HepG2 (cell line): ENCODE measurements around the gene PAK6. TPM values are rescaled to one million over a fixed set of nuclear protein-coding genes. Genes with fewer than 3 reads are reported as not detected.

Source experiments
- ATAC-seq: fragments of 200-7000 bp; cut with Tn5 transposase; 3 replicates; pipeline ENCODE4 v1.9.1; 2020; ENCODE audit warnings: mild to moderate bottlenecking, moderate library complexity
- BruUV-seq: library from RNA; stranded (reverse); fragments of 400-500 nt; replicated peaks from 2 replicates; lab custom pipeline; 2021; lab: Mats Ljungman, UMichigan
- CTCF ChIA-PET: fragments of 300-600 bp; formaldehyde crosslinking; extraction: SDS; loops from one replicate; lab custom pipeline; 2021; ENCODE audit warnings: low total read pairs, inconsistent platforms, low intra/inter-chr PET ratio; lab: Yijun Ruan, JAX
- POLR2A ChIA-PET: fragments of 350-600 bp; sonication (Branson Sonifier 250); formaldehyde crosslinking; loops from one replicate; lab custom pipeline; 2020; ENCODE audit warnings: antibody characterized with exemption, inconsistent platforms; lab: Yijun Ruan, JAX
- DNase-seq: peaks from one replicate; pipeline ENCODE4 v3.0.0-alpha.2; 2015; ENCODE audit warnings: low spot score
- FAIRE-seq: peaks from 3 replicates; lab custom pipeline; 2011; peaks lifted over from hg19 to GRCh38; lab: Jason Lieb, UNC
- H2AFZ ChIP-seq: one replicate; pipeline ENCODE4 v1.6.1; 2011; ENCODE audit warnings: low read length, inconsistent platforms
- H3K27ac ChIP-seq: fragments of 300-600 bp; 3 replicates; pipeline ENCODE4 v1.8.0; 2011; ENCODE audit warnings: mixed run types, mild to moderate bottlenecking, mixed read lengths, low read length, inconsistent platforms; ENCODE audit not compliant: insufficient read depth; ENCODE audit errors: extremely low read length
- H3K27me3 ChIP-seq, 2 experiments: fragments of 200-600 bp in 1 of 2; 2 replicates in 1 of 2; 3 replicates in 1 of 2; pipeline versions ENCODE4 v1.6.0 to v1.8.0; 2011; ENCODE audit warnings: low read length in 2 of 2, mild to moderate bottlenecking in 2 of 2, moderate library complexity in 2 of 2, inconsistent platforms in 1 of 2; ENCODE audit not compliant: insufficient read depth in 2 of 2, control insufficient read depth in 1 of 2
- H3K36me3 ChIP-seq, 2 experiments: fragments of 200-600 bp in 1 of 2; replicated peaks in 1 of 2; 2 replicates in 1 of 2; 3 replicates in 1 of 2; pipeline versions ENCODE4 v1.5.1 to v1.8.0; 2011; ENCODE audit warnings: low read length in 2 of 2, inconsistent platforms in 1 of 2; ENCODE audit not compliant: insufficient read depth in 2 of 2, control insufficient read depth in 1 of 2
- H3K4me1 ChIP-seq: 2 replicates; pipeline ENCODE4 v1.5.1; 2012; ENCODE audit warnings: low read length, inconsistent platforms; ENCODE audit not compliant: insufficient read depth
- H3K4me2 ChIP-seq: 2 replicates; pipeline ENCODE4 v1.6.0; 2011; ENCODE audit warnings: low read depth, low read length, inconsistent platforms
- H3K4me3 ChIP-seq, 3 experiments: fragments of 200-600 bp in 1 of 3; sonication (generic), shearing (Covaris generic) in 1 of 3; replicated peaks in 1 of 3; 2 replicates each; pipeline ENCODE4 v1.5.1; 2011 to 2016; ENCODE audit warnings: low read length in 3 of 3, inconsistent platforms in 2 of 3, low read depth in 2 of 3, mild to moderate bottlenecking in 2 of 3, control low read depth in 1 of 3, mixed read lengths in 1 of 3; ENCODE audit not compliant: insufficient read depth in 1 of 3
- H3K79me2 ChIP-seq: one replicate; pipeline ENCODE4 v1.6.1; 2011; ENCODE audit warnings: low read length, inconsistent platforms; ENCODE audit not compliant: insufficient read depth
- H3K9ac ChIP-seq: 2 replicates; pipeline ENCODE4 v1.6.0; 2011; ENCODE audit warnings: mild to moderate bottlenecking, low read depth, low read length, inconsistent platforms; ENCODE audit not compliant: insufficient read depth
- H3K9me3 ChIP-seq: 2 replicates; pipeline ENCODE4 v1.5.1; 2012; ENCODE audit warnings: mild to moderate bottlenecking, low read length
- H4K20me1 ChIP-seq: 2 replicates; pipeline ENCODE4 v1.6.0; 2011; ENCODE audit warnings: inconsistent platforms, mild to moderate bottlenecking, low read length, moderate library complexity; ENCODE audit not compliant: insufficient read depth
- CENPX ChIP-seq: sonication (generic); formaldehyde crosslinking; IDR thresholded peaks from 2 replicates; pipeline ENCODE4 v1.9.0; 2021; ENCODE audit warnings: mild to moderate bottlenecking, missing genetic modification reagents, moderate library complexity
- CHD4 ChIP-seq: fragments of 200-600 bp; sonication (generic); IDR thresholded peaks from 2 replicates; pipeline ENCODE4 v1.7.0; 2017; ENCODE audit warnings: mild to moderate bottlenecking, low read length, borderline replicate concordance
- KDM6A ChIP-seq: IDR thresholded peaks from 2 replicates; pipeline ENCODE4 v1.6.1; 2016; ENCODE audit warnings: low read depth
- MED8 ChIP-seq: sonication (generic); formaldehyde crosslinking; IDR thresholded peaks from 2 replicates; pipeline ENCODE4 v1.8.1; 2023; ENCODE audit warnings: mild to moderate bottlenecking, missing genetic modification reagents; ENCODE audit not compliant: insufficient replicate concordance
- MEF2D ChIP-seq: sonication (generic); formaldehyde crosslinking; IDR thresholded peaks from 2 replicates; pipeline ENCODE4 v1.5.1; 2020; ENCODE audit warnings: mild to moderate bottlenecking, missing genetic modification reagents
- NCOA1 ChIP-seq: sonication (generic); formaldehyde crosslinking; IDR thresholded peaks from 2 replicates; pipeline ENCODE4 v1.9.0; 2021; ENCODE audit warnings: missing genetic modification reagents
- NPAS2 ChIP-seq: sonication (generic); formaldehyde crosslinking; IDR thresholded peaks from 2 replicates; pipeline ENCODE4 v1.8.0; 2022; ENCODE audit warnings: mild to moderate bottlenecking, missing genetic modification reagents, borderline replicate concordance
- NR2F1 ChIP-seq, 2 experiments: fragments of 450-650 bp in 1 of 2; formaldehyde crosslinking in 1 of 2; IDR thresholded peaks; 2 replicates each; pipeline versions ENCODE4 v1.5.0 to v1.6.1; 2016 to 2020; ENCODE audit warnings: mild to moderate bottlenecking in 1 of 2, missing compliant biosample characterization in 1 of 2, missing genetic modification reagents in 1 of 2, moderate library complexity in 1 of 2
- PRMT3 ChIP-seq: sonication (generic); formaldehyde crosslinking; IDR thresholded peaks from 2 replicates; pipeline ENCODE4 v1.8.1; 2022; ENCODE audit warnings: low read depth, mild to moderate bottlenecking, moderate library complexity, missing genetic modification reagents, borderline replicate concordance
- SMC3 ChIP-seq: IDR thresholded peaks from 2 replicates; pipeline ENCODE4 v1.6.1; 2011; ENCODE audit warnings: low read length, improper control_type of control experiment
- SP5 ChIP-seq: IDR thresholded peaks from 2 replicates; pipeline ENCODE4 v1.6.1; 2016; ENCODE audit warnings: low read depth, borderline replicate concordance
- STAG1 ChIP-seq: sonication (generic); formaldehyde crosslinking; IDR thresholded peaks from 2 replicates; pipeline ENCODE4 v1.4.0; 2020; ENCODE audit warnings: missing genetic modification reagents
- TBX3 ChIP-seq: fragments of 450-650 bp; IDR thresholded peaks from 2 replicates; pipeline ENCODE4 v1.6.1; 2017; ENCODE audit warnings: antibody characterized with exemption, mild to moderate bottlenecking, inconsistent platforms, borderline replicate concordance
- TEAD3 ChIP-seq: optimal IDR thresholded peaks from 2 replicates; pipeline ENCODE3; 2016; ENCODE audit warnings: borderline replicate concordance
- XRCC5 ChIP-seq: fragments of 200-400 bp; formaldehyde crosslinking; optimal IDR thresholded peaks from 2 replicates; pipeline ENCODE3; 2017; ENCODE audit warnings: mild to moderate bottlenecking, low read length
- ZNF335 ChIP-seq: sonication (generic); formaldehyde crosslinking; IDR thresholded peaks from 2 replicates; pipeline ENCODE4 v1.4.0; 2020; ENCODE audit warnings: missing genetic modification reagents
- ZNF468 ChIP-seq: sonication (generic); formaldehyde crosslinking; IDR thresholded peaks from 2 replicates; pipeline ENCODE4 v1.8.0; 2022; ENCODE audit warnings: mild to moderate bottlenecking, moderate library complexity, missing genetic modification reagents
- ZNF605 ChIP-seq: sonication (generic); formaldehyde crosslinking; IDR thresholded peaks from 2 replicates; pipeline ENCODE4 v1.8.0; 2022; ENCODE audit warnings: mild to moderate bottlenecking, missing genetic modification reagents
- ZNF713 ChIP-seq: sonication (generic); formaldehyde crosslinking; IDR thresholded peaks from 2 replicates; pipeline ENCODE4 v1.4.0; 2020; ENCODE audit warnings: mild to moderate bottlenecking, missing genetic modification reagents
- ZSCAN22 ChIP-seq: sonication (generic); formaldehyde crosslinking; IDR thresholded peaks from 2 replicates; pipeline ENCODE4 v1.4.0; 2020; ENCODE audit warnings: mild to moderate bottlenecking, missing genetic modification reagents
- WGBS: methylation state at CpG from one replicate; pipeline ENCODE4 v1.1.6; 2017; ENCODE audit warnings: low lambda C conversion rate; 5-methylcytosine and 5-hydroxymethylcytosine counted together
- in situ Hi-C: cut with HindIII; loops from 2 replicates; pipeline ENCODE4 v1.10.0; 2017; ENCODE audit warnings: low pct_unique_long_range_greater_than_20kb; ENCODE audit not compliant: extremely low pct_ligation_motif_present
- intact Hi-C: fragments of 100-400 bp; cut with micrococcal nuclease; formaldehyde crosslinking; loops from one replicate; pipeline ENCODE4 v1.10.0; 2022; ENCODE audit not compliant: unreplicated experiment
- polyA plus RNA-seq, 8 experiments: library from polyadenylated mRNA; depleted of rRNA in 3 of 8; stranded (reverse) in 7 of 8; unstranded in 1 of 8; fragments of >200 nt; fragmentation: Illumina TruSeq in 4 of 8; extraction: Trizol in 4 of 8; gene quantifications; 2 replicates each; pipeline versions ENCODE4 v1.2.1 to v1.2.3, GENCODE V29; 2011 to 2016; ENCODE audit warnings: low read depth in 4 of 8, missing spikeins in 1 of 8, mixed read lengths in 1 of 8; ENCODE audit not compliant: insufficient read depth in 1 of 8
- total RNA-seq, 5 experiments: library from RNA; depleted of rRNA; stranded (reverse); fragments of >200 nt; fragmentation: Illumina TruSeq; extraction: Trizol; gene quantifications; 2 replicates each; pipeline ENCODE4 v1.2.3, GENCODE V29; 2016; ENCODE audit warnings: low read depth in 1 of 5
- TF ChIP-seq, protein P1 (sequence below): IDR thresholded peaks from 2 replicates; pipeline ENCODE4 v1.6.1; 2018; ENCODE audit warnings: missing genetic modification reagents, mild to moderate bottlenecking, missing compliant biosample characterization
- TF ChIP-seq, protein P2 (sequence below): sonication (generic); formaldehyde crosslinking; IDR thresholded peaks from 2 replicates; pipeline ENCODE4 v1.5.0; 2020; ENCODE audit warnings: mild to moderate bottlenecking, missing genetic modification reagents, moderate library complexity
- TF ChIP-seq, protein P3 (sequence below): sonication (generic); formaldehyde crosslinking; IDR thresholded peaks from 2 replicates; pipeline ENCODE4 v1.5.0; 2020; ENCODE audit warnings: missing genetic modification reagents

Gene PAK6
- total and polyA plus RNA-seq, 2 of the 13 experiments (the other 11 are each of a cell fraction or from before 2014, with no cell fraction given), result 0.07 TPM; not detected in 1

DNA sequence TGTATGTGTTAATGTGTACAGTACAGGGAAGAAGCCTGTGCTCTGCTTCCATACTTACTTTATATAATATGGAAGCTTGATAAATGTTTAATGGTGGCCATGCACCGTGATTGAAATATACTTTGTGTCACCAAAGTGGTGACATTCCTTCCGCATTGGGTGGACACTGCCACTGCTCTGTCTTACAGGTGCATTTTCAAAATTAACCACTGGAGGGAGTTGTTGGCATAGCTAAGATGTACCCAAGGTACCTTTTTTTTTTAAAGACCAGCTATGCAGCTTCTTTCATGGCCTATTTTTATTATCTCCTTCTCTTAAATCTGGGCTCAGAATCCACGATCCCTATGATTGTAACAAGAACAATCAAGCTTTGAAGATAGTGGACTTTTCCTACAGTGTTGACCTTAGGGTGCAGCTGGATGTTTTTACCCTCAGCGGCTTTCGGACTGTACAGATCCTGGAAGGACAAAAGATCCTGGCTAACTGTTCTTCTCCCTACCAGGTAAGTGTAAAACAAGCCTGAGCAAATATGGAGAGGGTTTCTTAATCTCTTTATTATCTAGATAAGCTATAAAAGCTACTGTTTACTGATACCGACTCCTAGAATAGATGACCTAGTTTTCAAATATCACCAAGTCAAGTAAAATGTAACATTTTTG lies 21.6 kb upstream of the PAK6 start:
- H3K9me3 ChIP-seq, result no peaks in the 10 kb centered on the region
- in situ Hi-C loops, result loop anchor here (5.0 kb wide), 1 partner anchor 55 kb away; no protein-coding TSS in a partner anchor
- ChIA-PET CTCF (interaction anchor here (2.0 to 6.6 kb wide), 2 partner anchors 57 to 172 kb away, joined by 5 to 266 read pairs; no protein-coding TSS in a partner anchor), POLR2A (interaction anchor here (1.0 to 1.2 kb wide), 2 partner anchors 55 to 57 kb away, joined by 4 to 5 read pairs; no protein-coding TSS in a partner anchor)
- H3K4me2 ChIP-seq, result no peak overlapping the region
- H3K79me2 ChIP-seq, result no peaks in the 10 kb centered on the region
- no peak overlapping the region for H3K4me3 ChIP-seq
- H2AFZ ChIP-seq, result no peak overlapping the region
- H3K27me3 ChIP-seq, result no peaks in the 10 kb centered on the region
- BruUV-seq, result no TSS peak
- intact Hi-C loops, result loop anchor here (1.0 kb wide), 1 partner anchor 57 kb away; no protein-coding TSS in a partner anchor
- ATAC-seq (peak; percentile 89), FAIRE-seq (peak; percentile 75), DNase-seq (peak; percentile 69)
- no peaks in the 10 kb centered on the region for H4K20me1 ChIP-seq
- no peak overlapping the region for H3K9ac ChIP-seq
- no peak overlapping the region for H3K27ac ChIP-seq
- peaks cover 6 to 60% of the 10 kb centered on the region in 2 experiments for H3K36me3 ChIP-seq
- WGBS, result 73% methylated on average over 6 of the region's 6 CpGs
- no peaks in the 10 kb centered on the region for H3K4me1 ChIP-seq
- TF ChIP-seq MEF2D (CRISPR knock-in tag) (no peak), NPAS2 (no peak), NCOA1 (CRISPR knock-in tag) (no peak), ZNF605 (CRISPR knock-in tag) (no peak), CHD4 (no peak), TBX3 (no peak), CENPX (CRISPR knock-in tag) (no peak), ZNF468 (CRISPR knock-in tag) (no peak), ZNF335 (CRISPR knock-in tag) (no peak), ZNF713 (CRISPR knock-in tag) (no peak), MED8 (CRISPR knock-in tag) (no peak), ZSCAN22 (CRISPR knock-in tag) (no peak), XRCC5 (no peak), SMC3 (peak; percentile 85), STAG1 (CRISPR knock-in tag) (peak; percentile 85), NR2F1 (CRISPR knock-in tag; IDR thresholded peaks at IDR 0.05) (no peak), TEAD3 (CRISPR knock-in tag) (no peak), SP5 (CRISPR knock-in tag) (no peak), KDM6A (CRISPR knock-in tag) (no peak), PRMT3 (CRISPR knock-in tag) (no peak)
- TF ChIP-seq, protein P1, sequence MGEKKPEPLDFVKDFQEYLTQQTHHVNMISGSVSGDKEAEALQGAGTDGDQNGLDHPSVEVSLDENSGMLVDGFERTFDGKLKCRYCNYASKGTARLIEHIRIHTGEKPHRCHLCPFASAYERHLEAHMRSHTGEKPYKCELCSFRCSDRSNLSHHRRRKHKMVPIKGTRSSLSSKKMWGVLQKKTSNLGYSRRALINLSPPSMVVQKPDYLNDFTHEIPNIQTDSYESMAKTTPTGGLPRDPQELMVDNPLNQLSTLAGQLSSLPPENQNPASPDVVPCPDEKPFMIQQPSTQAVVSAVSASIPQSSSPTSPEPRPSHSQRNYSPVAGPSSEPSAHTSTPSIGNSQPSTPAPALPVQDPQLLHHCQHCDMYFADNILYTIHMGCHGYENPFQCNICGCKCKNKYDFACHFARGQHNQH, result no peak
- TF ChIP-seq, protein P2, sequence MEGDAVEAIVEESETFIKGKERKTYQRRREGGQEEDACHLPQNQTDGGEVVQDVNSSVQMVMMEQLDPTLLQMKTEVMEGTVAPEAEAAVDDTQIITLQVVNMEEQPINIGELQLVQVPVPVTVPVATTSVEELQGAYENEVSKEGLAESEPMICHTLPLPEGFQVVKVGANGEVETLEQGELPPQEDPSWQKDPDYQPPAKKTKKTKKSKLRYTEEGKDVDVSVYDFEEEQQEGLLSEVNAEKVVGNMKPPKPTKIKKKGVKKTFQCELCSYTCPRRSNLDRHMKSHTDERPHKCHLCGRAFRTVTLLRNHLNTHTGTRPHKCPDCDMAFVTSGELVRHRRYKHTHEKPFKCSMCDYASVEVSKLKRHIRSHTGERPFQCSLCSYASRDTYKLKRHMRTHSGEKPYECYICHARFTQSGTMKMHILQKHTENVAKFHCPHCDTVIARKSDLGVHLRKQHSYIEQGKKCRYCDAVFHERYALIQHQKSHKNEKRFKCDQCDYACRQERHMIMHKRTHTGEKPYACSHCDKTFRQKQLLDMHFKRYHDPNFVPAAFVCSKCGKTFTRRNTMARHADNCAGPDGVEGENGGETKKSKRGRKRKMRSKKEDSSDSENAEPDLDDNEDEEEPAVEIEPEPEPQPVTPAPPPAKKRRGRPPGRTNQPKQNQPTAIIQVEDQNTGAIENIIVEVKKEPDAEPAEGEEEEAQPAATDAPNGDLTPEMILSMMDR (CRISPR knock-in tag), result peak; percentile 80
- TF ChIP-seq, protein P3, sequence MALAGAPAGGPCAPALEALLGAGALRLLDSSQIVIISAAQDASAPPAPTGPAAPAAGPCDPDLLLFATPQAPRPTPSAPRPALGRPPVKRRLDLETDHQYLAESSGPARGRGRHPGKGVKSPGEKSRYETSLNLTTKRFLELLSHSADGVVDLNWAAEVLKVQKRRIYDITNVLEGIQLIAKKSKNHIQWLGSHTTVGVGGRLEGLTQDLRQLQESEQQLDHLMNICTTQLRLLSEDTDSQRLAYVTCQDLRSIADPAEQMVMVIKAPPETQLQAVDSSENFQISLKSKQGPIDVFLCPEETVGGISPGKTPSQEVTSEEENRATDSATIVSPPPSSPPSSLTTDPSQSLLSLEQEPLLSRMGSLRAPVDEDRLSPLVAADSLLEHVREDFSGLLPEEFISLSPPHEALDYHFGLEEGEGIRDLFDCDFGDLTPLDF (CRISPR knock-in tag), result no peak
